GM19468 (cell line): ENCODE measurements around the gene GUCA1A.
"Not testable (repeated sequence)": the region's sequence is repeated elsewhere in the genome, so short reads cannot be mapped to it uniquely, and the experiment has no call there.

Experiments
- ATAC-seq: cut with Tn5 transposase; IDR thresholded peaks from one replicate; pipeline ENCODE4 v1.9.1; 2021; ENCODE audit warnings: mild to moderate bottlenecking, moderate library complexity, moderate number of reproducible peaks; ENCODE audit not compliant: unreplicated experiment; ENCODE audit errors: extremely low read depth

GUCA1A gene

GRCh38 chr6:42171813-42172581 lies 1.2 kb upstream of the GUCA1A start:
- ATAC-seq: no peak

DNA sequence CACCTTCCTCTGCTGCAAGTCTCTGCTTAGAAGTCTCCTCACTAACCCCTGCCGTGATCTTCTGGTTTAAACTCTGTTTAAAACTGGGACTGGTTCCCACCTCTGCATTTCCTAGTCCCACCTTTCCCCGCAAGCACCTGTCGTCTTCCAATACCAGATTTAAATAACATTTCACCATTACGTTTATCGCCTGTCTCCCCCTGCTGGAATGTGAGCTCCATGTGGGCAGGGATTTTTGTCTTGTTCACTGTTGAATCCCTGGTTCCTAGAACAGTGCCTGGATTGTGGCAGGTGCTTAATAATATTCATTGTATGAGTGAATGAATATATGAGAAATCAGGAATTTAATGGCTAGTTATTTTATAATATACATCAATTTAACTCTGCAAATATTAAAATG lies 2.7 kb downstream of the GUCA1A start:
- ATAC-seq: no peak

- ATAC-seq: no peak
Measured at GRCh38 chr6:42176981-42177380, 3.8 kb downstream of the GUCA1A start.

GRCh38 chr6:42177514-42178364 lies 4.6 kb downstream of the GUCA1A start:
- ATAC-seq: no peak

GRCh38 chr6:42179261-42179944 lies 6.2 kb downstream of the GUCA1A start:
- ATAC-seq: no peak

- no peak for ATAC-seq
Measured at GRCh38 chr6:42179945-42180313, 6.8 kb downstream of the GUCA1A start.

- ATAC-seq: no peak
Measured at GRCh38 chr6:42182101-42182500, 8.9 kb downstream of the GUCA1A start.

DNA sequence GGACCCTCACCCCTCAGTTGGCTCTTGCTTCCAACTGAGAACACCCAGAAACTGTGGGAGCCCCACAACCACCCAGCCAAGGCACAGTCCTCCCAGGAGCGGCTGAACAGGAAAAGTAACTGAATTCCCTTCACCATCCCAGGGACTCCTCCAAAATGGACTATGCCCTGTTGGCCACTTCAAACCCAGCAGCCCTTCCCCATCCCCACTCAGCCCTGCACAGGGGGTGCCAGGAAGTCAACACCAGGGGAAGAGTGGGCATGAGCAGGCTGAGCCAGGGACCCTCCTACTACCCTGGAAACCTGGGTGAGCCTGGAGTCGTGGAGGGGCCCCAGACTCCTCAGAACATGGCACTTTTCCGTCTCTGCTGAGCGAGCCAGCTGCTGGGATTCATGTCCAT lies 11.3 kb downstream of the GUCA1A start:
- ATAC-seq: no peak

- ATAC-seq: no peak
Measured at GRCh38 chr6:42185597-42185996, 12.4 kb downstream of the GUCA1A start.

DNA sequence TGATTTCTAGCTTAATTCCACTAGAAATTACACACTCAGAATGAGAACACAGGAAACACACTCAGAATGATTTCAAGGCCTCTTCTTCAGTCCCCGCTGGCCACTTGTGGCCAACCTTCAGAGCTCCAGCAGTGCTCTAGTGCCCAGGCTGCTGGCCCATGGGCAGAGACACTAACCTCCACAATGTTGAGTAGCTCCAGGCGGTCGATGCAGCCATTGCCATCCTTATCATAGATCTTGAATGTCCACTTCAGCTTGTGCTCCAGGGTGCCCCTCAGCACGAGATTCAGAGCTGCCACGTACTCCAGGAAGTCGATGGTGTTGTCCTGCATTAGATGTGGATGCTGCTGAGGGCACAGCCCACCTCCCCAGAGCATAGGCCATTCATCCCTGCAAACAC lies 15.2 kb downstream of the GUCA1A start:
- no peak for ATAC-seq

DNA sequence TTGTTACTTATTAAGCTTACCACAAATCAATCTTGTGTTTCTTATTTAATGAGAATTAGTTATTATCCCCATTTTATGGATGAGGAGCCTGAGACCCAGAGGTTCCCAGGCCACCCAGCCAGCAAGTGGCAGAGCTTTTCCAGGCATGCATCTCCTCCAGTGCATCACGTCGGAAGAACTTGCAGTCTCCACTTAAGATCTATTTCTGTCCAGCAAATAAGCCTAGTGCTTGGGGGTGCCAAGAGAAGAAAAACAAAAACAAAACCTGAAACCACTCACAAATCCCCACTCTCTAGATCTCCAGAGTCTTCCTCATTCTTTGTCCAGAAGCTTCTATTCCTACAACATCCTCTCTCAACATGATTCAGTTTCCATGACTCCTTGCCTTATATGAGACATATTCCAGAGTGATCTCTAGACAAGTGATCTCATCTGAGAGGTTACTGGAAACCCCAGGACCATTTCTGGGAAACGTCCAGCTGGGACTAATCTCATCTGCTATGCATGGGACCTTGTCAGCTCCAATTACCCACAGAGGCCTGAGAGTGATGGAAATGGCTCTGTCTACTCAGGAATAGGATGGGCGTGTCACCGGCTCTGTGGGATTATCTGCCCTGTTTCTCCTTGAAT lies 17.5 kb downstream of the GUCA1A start:
- ATAC-seq: no peak

- ATAC-seq: not testable (repeated sequence)
Measured at GRCh38 chr6:42192385-42192784, 19.2 kb downstream of the GUCA1A start.

- ATAC-seq: no peak
Measured at GRCh38 chr6:42193491-42193894, 20.3 kb downstream of the GUCA1A start.

DNA sequence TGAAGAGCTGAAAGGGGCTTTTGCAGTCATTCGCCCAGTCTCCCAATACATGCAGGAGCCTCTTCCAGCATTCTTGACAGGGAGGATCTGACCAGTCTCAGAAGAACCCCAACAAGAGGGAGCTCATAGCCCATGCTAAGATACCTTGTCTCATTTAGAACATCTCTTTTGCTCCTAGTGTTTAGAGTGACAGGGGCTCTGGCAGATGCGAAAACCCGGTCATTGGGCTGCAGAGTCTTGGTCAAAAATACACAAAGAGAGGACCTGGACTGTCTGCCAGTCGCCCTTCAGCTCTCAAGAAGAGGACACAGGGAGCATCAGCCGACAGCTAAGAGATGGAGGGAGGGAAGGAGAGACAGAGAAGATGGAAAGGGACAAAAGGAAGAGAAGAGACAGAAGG lies 20.9 kb downstream of the GUCA1A start:
- ATAC-seq: no peak

DNA sequence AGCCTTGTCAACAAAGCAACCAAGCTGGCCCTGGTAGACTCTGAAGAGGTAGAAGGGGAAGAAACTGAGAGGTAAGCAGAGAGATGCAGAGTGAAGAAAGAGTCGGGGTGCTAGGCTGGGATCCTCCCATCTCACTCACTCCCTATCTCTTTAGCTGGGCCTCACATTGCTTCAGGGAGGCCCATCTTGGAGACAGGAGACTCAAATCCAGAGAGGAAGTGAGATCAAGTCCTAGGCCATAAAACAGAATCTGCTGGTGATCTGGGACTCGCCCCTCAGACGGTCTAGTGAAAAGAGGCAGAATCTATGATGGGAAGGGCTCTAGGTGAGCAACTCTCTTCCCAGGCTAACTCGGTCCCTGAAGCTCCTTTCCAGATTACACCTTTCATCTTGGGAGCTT lies 22.3 kb downstream of the GUCA1A start:
- ATAC-seq: no peak

- no peak for ATAC-seq
Measured at GRCh38 chr6:42197555-42198362, 24.6 kb downstream of the GUCA1A start.

- no peak for ATAC-seq
Measured at GRCh38 chr6:42199106-42199981, 26.2 kb downstream of the GUCA1A start.

- ATAC-seq: no peak
Measured at GRCh38 chr6:42200035-42200434, 26.9 kb downstream of the GUCA1A start.

DNA sequence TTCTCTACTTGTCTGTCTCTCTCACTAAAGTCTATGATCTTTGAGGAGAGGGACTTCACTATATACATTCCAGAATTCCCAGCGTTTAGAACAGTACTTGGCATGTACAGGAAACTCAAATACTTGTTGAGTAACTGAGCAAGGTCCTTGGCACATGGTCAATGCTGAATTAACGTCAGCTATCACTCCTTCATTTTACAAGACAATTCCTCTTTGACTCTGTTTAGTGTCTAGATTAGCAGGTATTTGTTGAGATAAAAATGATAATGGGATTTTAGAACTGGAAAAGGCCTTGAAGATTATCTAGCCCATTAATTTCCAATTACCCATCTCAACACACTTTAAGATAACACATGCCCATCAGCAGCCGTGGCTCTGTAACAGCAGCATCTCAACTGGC lies 28.2 kb downstream of the GUCA1A start:
- no peak for ATAC-seq
